Measurements from ENCODE around the gene HOPX. TPM values are rescaled to one million over a fixed set of nuclear protein-coding genes. Genes with fewer than 3 reads are reported as not detected.
"Not testable (repeated sequence)": the region's sequence is repeated elsewhere in the genome, so short reads cannot be mapped to it uniquely, and the experiment has no call there.

The HOPX gene
- total RNA-seq, 6 donors from 2014 or later: 235 to 1,594 (median 506) TPM

- WGBS, 2 donors: 62 to 70% methylated on average over 2 of the region's 2 CpGs
These were observed 9.2 kb downstream of the HOPX start for GRCh38 chr4:56671860-56672259.

GRCh38 chr4:56671373-56671772, 9.7 kb downstream of the HOPX start:
- TF ChIP-seq CTCF (IDR thresholded peaks at IDR 0.05): no peak
- no peak for TF ChIP-seq EP300 (IDR thresholded peaks at IDR 0.05)
- TF ChIP-seq POLR2AphosphoS5 (IDR thresholded peaks at IDR 0.05): no peak
- no peak for TF ChIP-seq POLR2A (IDR thresholded peaks at IDR 0.05)
- peaks cover 0 to 4% (median 0%) of the 10 kb centered on the region in 4 donors for H3K9me3 ChIP-seq
- no peak overlapping the region for H3K27ac ChIP-seq
- no peak overlapping the region for H3K4me3 ChIP-seq
- no peaks in the 10 kb centered on the region for H3K36me3 ChIP-seq
- peaks cover 0 to 4% (median 1%) of the 10 kb centered on the region in 4 donors for H3K4me1 ChIP-seq
- ATAC-seq (ENCODE audit: low FRiP score in 2 of 2) (no peak), DNase-seq (no peak)
- H3K27me3 ChIP-seq: no peaks in the 10 kb centered on the region
- 82 to 93% methylated on average over 1 of the region's 1 CpG for whole genome bisulfite sequencing, 2 donors

More at GRCh38 chr4:56671860-56672259, 9.2 kb downstream of the HOPX start:
- ATAC-seq (ENCODE audit: low FRiP score in 2 of 2): no peak
- Histone ChIP-seq H3K27me3 (no peaks in the 10 kb centered on the region), H3K36me3 (no peaks in the 10 kb centered on the region), H3K4me3 (no peak overlapping the region), H3K4me1 (peaks cover 0 to 6% (median 3%) of the 10 kb centered on the region in 4 donors), H3K9me3 (peaks cover 0 to 4% (median 0%) of the 10 kb centered on the region in 4 donors), H3K27ac (no peak overlapping the region)
- DNase-seq: no peak
- TF ChIP-seq POLR2A (IDR thresholded peaks at IDR 0.05) (no peak), POLR2AphosphoS5 (IDR thresholded peaks at IDR 0.05) (no peak), EP300 (IDR thresholded peaks at IDR 0.05) (no peak), CTCF (IDR thresholded peaks at IDR 0.05) (no peak)

DNA sequence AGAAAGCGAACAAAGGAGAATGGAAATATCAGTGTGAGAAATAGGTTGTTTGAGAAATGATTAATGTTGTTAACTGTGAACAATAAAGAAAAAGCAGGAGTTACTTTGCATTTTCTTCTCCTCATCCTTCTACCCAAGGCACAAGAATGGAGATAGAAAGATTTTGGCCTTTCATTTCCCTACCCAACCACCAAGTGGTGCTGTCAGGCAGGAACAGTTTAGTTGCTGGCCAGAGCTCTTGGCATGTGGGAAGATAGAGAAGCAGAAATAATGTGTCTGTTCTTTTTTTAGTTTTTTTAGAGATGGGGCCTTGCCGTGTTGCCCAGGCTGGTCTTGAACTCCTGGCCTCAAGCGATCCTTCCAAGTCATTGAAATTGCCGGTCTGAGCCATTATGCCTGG, 12.8 kb downstream of the HOPX start:
- ATAC-seq (ENCODE audit: low FRiP score in 2 of 2) (no peak), DNase-seq (no peak)
- Histone ChIP-seq H3K27ac (no peak overlapping the region), H3K27me3 (no peaks in the 10 kb centered on the region), H3K9me3 (peaks cover 0 to 4% (median 0%) of the 10 kb centered on the region in 4 donors), H3K4me3 (no peak overlapping the region), H3K4me1 (peaks cover 0 to 6% (median 0%) of the 10 kb centered on the region in 4 donors), H3K36me3 (no peaks in the 10 kb centered on the region)
- 91 to 92% methylated on average over 4 of the region's 4 CpGs for WGBS, 2 donors
- TF ChIP-seq CTCF (IDR thresholded peaks at IDR 0.05): peak in 4 of 6 experiments; percentile 19 to 52 (median 44)
- TF ChIP-seq POLR2A (IDR thresholded peaks at IDR 0.05): no peak

DNA sequence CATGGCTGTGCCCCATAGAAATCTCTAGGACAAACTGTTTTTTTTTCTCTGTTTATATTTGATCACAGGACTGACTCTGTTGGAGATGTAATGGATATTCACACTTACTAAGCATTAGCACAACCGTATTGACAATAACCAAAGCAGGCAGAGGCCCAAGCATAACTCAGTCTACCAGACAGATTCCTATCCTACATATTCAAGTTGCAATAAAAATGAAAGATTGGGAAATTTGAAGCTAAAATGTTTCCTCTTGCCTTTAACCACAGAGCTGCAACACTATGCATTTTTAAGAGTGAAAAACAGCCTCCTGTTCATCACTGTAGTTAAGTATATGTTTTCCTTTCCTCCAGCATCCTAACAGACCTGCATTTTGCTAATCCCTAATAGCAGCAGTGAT, 13.7 kb downstream of the HOPX start:
- not testable (repeated sequence) for H3K27me3 ChIP-seq; H3K4me3 ChIP-seq; H3K4me1 ChIP-seq; ATAC-seq (ENCODE audit: low FRiP score in 2 of 2); H3K27ac ChIP-seq; H3K9me3 ChIP-seq; H3K36me3 ChIP-seq; DNase-seq
- 48% methylated on average over 1 of the region's 1 CpG for WGBS, 2 donors

GRCh38 chr4:56666279-56666678, 14.8 kb downstream of the HOPX start:
- Histone ChIP-seq H3K9me3 (peaks cover 0 to 4% (median 0%) of the 10 kb centered on the region in 4 donors), H3K36me3 (no peaks in the 10 kb centered on the region), H3K4me3 (no peak overlapping the region), H3K4me1 (peaks cover 0 to 4% (median 0%) of the 10 kb centered on the region in 4 donors), H3K27me3 (no peaks in the 10 kb centered on the region), H3K27ac (no peak overlapping the region)
- TF ChIP-seq EP300 (IDR thresholded peaks at IDR 0.05) (no peak), POLR2AphosphoS5 (IDR thresholded peaks at IDR 0.05) (no peak), POLR2A (IDR thresholded peaks at IDR 0.05) (no peak), CTCF (IDR thresholded peaks at IDR 0.05) (no peak)
- no peak for DNase-seq
- WGBS, 2 donors: 52 to 56% methylated on average over 2 of the region's 2 CpGs
- ATAC-seq (ENCODE audit: low FRiP score in 2 of 2): no peak
